ENCODE results near the gene PLS3.
A peak's percentile ranks its signal among the peaks of the same experiment; 100 is the strongest.
"Not testable (repeated sequence)": the region's sequence is repeated elsewhere in the genome, so short reads cannot be mapped to it uniquely, and the experiment has no call there.

Gene PLS3

DNA sequence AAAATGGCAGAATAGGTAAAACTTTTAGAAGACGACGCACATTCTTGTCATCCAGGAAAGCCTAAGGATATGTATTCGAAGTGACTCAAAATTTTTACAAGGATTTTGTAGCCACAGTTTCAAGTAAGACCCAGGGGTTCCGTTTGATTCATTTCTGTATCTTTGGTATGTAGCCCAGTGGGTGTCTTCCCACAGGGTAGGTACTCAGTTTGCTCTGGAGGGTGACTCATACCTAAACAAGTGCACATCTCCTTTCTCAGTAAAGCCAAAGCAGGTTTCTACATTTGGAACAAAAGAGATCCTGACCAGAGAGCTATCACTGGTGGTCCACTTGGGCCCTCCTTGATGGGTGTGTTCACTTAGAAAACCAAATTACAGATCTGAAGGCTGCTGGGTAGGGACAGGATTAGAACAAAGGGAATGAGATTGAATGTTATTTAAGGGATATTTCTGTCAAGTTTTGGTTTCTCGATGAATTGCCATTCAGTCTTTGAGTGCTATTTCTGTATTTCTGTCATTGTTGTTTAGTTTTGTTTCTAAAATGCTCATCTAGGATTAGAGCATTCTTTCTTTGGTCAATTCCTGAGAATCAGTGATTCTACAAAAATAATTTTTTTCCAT is 56.1 kb downstream of the PLS3 start:
- DNase-seq, result no peak

DNA sequence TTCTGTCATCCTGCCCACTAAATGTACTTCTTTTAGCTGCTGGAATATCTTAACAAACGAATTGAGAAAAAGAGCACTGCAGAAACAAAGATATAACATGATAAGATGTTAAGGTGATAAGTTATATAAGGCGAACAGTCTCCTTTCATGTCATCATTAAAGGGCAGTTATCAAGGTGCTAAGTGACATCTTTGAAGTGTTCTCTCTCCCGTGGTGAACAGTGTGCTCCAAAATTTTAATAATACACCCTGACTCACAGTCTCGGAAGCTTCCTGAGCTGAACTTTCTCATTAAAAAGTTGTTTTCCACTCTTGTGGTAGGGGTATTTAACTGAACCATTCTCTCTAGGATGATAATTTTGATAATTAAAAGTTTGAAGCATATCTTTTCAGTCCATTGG is 61.6 kb downstream of the PLS3 start:
- no peak for DNase-seq

GRCh38 chrX:115624916-115625315 is 63.9 kb downstream of the PLS3 start:
- no peak for DNase-seq

DNA sequence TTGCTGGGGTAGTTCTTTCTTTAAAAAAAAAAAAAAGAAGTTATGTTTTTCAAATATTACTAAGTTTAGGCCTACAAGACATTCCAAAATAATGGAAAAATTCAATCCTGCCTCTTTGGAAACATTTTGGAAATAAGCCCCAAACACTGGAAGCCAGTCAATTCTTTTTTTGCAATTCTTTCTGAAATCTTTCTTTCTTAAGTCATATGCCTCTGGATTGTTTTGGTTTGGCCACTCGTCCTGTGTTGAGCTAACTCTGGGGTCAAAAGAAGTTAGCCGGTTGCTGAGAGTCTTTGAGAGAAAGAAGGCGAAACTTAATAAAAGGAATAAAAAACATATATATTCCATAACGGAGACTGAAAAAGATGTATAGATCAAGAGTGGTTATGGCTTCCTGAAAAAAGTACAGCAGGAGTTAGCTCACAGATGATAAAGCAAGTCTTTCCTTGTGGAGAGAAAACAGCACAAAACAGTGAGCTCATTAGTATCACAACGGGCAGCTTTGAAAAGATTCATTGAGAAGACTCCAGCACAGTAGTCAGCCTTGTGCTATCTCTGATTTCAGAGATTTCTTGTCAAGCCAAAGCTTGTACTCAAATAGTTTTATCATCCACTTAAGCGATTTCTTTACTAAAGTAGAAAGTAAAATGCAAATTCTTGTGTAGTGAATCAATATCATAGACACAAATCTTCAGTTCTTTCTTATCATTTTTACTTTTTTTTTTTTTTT is 64.8 kb downstream of the PLS3 start:
- DNase-seq, result no peak

GRCh38 chrX:115630204-115630603 is 69.2 kb downstream of the PLS3 start:
- DNase-seq, result no peak

DNA sequence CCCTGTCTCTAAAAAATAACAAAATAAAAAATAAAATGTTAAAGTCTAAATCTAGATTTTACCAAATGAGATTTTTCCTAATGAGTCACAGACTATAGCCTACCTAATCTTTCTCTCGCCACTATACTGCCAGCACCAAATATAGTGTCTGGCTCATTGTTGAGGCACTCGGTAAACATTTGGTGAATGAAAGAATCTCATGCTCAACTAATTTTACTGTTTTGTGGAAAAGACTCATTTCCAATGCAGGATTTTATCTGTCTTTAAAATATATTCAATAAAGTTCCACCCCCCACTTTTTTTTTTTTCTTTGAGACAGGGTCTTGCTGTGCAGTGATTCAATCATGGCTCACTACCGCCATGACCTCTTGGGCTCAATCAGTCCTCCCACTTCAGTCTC is 71.5 kb downstream of the PLS3 start:
- DNase-seq, result no peak

DNA sequence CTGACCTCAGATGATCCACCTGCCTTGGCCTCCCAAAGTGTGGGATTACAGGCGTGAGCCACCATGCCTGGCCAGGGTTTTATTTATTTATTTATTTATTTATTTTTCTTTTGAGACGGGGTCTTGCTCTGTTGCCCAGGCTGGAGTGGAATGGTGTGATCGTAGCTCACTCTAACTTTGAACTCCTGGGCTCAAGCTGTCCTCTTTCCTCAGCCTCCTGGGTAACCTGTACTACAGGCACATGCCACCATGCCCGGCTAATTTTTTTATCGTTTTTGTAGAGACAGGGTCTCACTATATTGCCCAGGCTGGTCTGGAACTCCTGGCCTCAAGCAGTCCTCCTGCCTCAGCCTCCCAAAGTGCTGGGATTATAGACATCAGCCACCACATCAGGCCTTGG is 72.4 kb downstream of the PLS3 start:
- not testable (repeated sequence) for DNase-seq

- DNase-seq, result no peak
Measured at GRCh38 chrX:115639334-115639880, 78.4 kb downstream of the PLS3 start.

GRCh38 chrX:115642311-115642710 is 81.3 kb downstream of the PLS3 start:
- DNase-seq, result no peak

DNA sequence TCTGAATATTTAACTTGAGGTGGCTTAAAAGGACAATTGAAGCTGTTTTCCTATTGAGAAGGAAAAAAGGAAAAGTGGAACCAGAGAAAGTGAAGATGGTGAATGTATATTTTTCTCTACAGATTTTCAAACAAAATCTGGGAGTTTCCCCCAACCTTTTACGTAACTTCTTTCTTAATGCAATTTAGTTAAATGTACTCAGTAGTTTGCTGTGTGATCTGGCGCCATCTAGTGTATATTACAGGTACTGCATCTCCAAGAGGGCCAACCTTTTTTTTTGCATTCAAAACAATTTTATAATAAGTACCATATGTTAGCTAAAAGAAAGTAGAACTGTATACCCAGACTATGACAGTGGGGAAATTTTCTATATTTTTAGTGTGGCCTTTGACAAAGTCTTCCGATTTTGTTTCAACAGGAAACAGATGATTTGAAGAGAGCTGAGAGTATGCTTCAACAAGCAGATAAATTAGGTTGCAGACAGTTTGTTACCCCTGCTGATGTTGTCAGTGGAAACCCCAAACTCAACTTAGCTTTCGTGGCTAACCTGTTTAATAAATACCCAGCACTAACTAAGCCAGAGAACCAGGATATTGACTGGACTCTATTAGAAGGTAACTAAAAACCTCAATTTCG is 82.0 kb downstream of the PLS3 start:
- DNase-seq, result no peak

GRCh38 chrX:115644397-115644796 is 83.4 kb downstream of the PLS3 start:
- DNase-seq, result not testable (repeated sequence)

- DNase-seq, result no peak
Measured at GRCh38 chrX:115649461-115650063, 88.6 kb downstream of the PLS3 start.

GRCh38 chrX:115650449-115650848 is 89.5 kb downstream of the PLS3 start:
- DNase-seq, result no peak

GRCh38 chrX:115650916-115651315 is 89.9 kb downstream of the PLS3 start:
- peak; percentile 6 for DNase-seq

DNA sequence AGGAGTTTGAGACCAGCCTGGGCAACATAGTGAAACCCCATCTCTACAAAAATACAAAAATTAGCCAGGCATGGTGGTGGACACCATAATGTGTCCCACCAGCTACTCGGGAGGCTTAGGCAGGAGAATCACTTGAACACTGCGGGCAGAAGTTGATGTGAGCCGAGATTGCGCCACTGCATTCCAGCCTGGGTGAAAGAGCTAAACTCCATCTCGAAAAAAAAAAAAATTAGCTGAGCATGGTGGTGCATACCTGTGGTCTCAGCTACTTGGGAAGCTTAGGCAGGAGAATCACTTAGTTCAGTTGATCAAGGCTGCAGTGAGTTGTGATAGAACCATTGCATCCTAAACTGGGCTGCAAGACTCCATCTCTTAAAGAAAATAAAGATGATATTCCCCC is 91.2 kb downstream of the PLS3 start:
- DNase-seq, result no peak

- no peak for DNase-seq
Measured at GRCh38 chrX:115665122-115665521, 104.1 kb downstream of the PLS3 start.

GRCh38 chrX:115679460-115679859 is 118.5 kb downstream of the PLS3 start:
- DNase-seq, result no peak

GRCh38 chrX:115687595-115687994 is 126.6 kb downstream of the PLS3 start:
- DNase-seq, result no peak

- DNase-seq, result no peak
Measured at GRCh38 chrX:115689931-115690330, 129.0 kb downstream of the PLS3 start.

- DNase-seq, result peak; percentile 3
Measured at GRCh38 chrX:115690511-115691216, 129.7 kb downstream of the PLS3 start.

DNA sequence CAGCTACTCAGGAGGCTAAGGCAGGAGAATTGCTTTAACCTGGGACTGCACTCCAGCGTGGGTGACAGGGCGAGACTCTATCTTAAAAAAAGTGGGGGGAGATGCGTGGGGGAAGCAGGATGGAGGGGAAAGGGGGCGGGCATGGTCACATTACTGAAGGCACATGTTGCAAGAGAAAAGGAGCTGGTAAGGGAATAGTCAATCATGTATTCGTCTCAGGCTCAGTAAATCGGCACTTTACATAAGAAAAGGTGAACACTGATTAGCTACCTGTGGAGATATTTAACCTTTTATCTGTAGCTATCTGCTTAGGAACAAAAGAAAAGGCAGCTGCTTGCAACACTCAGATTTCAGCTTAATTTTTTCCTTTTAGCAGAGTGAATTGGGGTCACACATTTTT is 132.5 kb downstream of the PLS3 start:
- DNase-seq, result no peak

- no peak for DNase-seq
Measured at GRCh38 chrX:115694028-115694427, 133.1 kb downstream of the PLS3 start.

- DNase-seq, result no peak
Measured at GRCh38 chrX:115696039-115696438, 135.1 kb downstream of the PLS3 start.
